GM12873 (cell line): ENCODE results near the gene MAPK14.

Experiments used
- TF ChIP-seq, protein P1 (sequence below): IDR thresholded peaks from 2 replicates; pipeline ENCODE4 v1.5.1; 2012; ENCODE audit warnings: low read depth, mild to moderate bottlenecking, moderate library complexity, low read length, control low read depth; ENCODE audit not compliant: insufficient read depth; ENCODE audit errors: missing control alignments

Gene MAPK14

GRCh38 chr6:36110863-36111262 lies 83.3 kb downstream of the MAPK14 start:
- TF ChIP-seq, protein P1, sequence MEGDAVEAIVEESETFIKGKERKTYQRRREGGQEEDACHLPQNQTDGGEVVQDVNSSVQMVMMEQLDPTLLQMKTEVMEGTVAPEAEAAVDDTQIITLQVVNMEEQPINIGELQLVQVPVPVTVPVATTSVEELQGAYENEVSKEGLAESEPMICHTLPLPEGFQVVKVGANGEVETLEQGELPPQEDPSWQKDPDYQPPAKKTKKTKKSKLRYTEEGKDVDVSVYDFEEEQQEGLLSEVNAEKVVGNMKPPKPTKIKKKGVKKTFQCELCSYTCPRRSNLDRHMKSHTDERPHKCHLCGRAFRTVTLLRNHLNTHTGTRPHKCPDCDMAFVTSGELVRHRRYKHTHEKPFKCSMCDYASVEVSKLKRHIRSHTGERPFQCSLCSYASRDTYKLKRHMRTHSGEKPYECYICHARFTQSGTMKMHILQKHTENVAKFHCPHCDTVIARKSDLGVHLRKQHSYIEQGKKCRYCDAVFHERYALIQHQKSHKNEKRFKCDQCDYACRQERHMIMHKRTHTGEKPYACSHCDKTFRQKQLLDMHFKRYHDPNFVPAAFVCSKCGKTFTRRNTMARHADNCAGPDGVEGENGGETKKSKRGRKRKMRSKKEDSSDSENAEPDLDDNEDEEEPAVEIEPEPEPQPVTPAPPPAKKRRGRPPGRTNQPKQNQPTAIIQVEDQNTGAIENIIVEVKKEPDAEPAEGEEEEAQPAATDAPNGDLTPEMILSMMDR: no peak

GRCh38 chr6:36111526-36111925 lies 83.9 kb downstream of the MAPK14 start:
- TF ChIP-seq, protein P1: no peak

- TF ChIP-seq, protein P1: no peak
These were observed 85.4 kb downstream of the MAPK14 start for GRCh38 chr6:36113049-36113448.

GRCh38 chr6:36113703-36114102 lies 86.1 kb downstream of the MAPK14 start:
- TF ChIP-seq, protein P1: no peak

DNA sequence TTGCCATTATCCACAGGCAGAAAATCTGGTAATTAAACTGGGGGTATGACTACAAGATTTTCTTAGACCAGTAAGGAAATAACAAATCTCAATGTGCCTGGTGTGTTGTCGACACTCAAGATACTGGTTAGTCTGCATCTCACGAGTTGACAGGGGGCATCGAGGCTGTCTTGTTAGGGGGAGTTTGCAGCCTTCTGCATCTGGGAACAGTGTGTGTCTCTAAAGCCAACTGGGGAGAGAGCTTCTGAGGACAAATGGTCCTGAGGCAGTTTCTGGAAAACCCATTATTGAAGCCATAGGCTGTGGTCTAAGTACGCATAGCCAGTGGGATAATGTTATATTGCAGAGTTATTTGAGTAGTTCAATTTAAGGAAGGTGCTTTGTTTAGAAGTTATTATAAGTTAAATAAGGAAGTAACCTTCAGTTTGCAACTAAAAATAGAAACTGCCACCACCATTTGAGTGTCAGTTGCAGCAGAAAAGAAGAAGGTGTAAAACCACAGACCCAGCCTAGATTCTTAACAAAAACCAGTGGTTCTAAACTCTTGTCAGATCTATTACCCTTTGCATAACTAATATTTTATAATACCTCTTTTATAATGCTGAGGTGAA lies 87.3 kb downstream of the MAPK14 start:
- TF ChIP-seq, protein P1: no peak

DNA sequence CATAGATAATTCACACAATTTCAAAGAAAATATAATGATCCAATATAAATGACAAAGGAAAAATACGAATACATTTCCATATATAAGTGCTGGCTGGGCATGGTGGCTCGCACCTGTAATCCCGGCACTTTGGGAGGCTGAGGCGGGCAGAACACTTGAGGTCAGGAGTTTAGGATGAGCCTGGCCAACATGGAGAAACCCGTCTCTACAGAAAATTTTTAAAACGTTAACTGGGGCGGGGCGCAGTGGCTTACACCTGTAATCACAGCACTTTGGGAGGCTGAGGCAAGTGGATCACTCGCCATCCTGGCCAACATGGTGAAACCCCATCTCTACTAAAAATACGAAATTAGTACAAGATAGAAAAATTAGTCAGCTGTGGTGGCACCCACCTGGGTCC lies 87.8 kb downstream of the MAPK14 start:
- TF ChIP-seq, protein P1: no peak

DNA sequence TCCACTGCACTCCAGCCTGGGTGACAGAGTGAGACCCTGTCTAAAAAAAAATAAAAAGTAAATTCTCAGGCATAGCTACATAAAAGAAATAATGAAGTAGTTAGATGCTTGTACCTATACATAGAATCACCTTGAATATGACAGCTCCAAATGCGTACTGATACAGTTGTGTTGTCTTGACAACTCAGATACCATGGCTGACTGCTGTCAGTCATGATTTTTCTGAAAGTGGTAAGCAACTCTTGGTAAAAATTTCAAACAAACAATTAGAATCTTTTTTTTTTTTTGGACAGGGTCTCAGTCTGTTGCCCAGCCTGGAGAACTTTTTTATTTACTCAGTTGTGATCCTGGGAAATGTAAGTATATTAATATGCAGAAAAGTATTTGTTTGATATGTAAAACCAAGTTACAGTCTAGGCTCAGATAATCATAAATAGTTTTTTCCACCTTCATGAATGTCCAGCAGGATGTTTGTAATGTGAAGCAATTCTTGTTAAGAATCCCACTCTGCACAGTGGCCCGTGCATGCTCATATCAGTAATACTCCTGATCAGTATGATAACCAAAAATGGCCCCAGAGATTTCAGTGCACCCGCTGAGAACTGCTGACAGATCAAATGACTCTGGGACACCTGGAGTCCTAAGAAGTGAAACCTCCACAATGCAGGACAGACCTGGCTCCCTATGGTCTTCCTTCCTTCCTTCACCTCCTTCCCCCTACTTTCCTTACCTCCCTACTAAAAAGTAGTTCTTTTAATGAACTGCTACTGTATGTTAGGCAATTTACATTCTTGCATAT lies 88.7 kb downstream of the MAPK14 start:
- TF ChIP-seq, protein P1: no peak
